HG03469 (cell line): ENCODE measurements around the gene NLGN2.

Experiments
- ATAC-seq: cut with Tn5 transposase; IDR thresholded peaks from one replicate; pipeline ENCODE4 v1.9.1; 2021; ENCODE audit warnings: mild to moderate bottlenecking, moderate library complexity, moderate number of reproducible peaks; ENCODE audit not compliant: unreplicated experiment

NLGN2 gene

GRCh38 chr17:7435676-7436555 is 28.3 kb downstream of the NLGN2 start:
- ATAC-seq = no peak

GRCh38 chr17:7436556-7437368 is 29.1 kb downstream of the NLGN2 start:
- no peak for ATAC-seq

- ATAC-seq = no peak
Measured at GRCh38 chr17:7437369-7437863, 29.8 kb downstream of the NLGN2 start.

- no peak for ATAC-seq
Measured at GRCh38 chr17:7437950-7438614, 30.4 kb downstream of the NLGN2 start.

- ATAC-seq = no peak
Measured at GRCh38 chr17:7438656-7439460, 31.2 kb downstream of the NLGN2 start.

GRCh38 chr17:7439462-7440112 is 31.9 kb downstream of the NLGN2 start, which contains the start of gene FGF11:
Gene FGF11, plus strand, starts transcription at chr17:7439512. Its CDS starts 109 bp downstream, at chr17:7439621.
- no peak for ATAC-seq

GRCh38 chr17:7440113-7440833 is 32.6 kb downstream of the NLGN2 start:
- ATAC-seq = no peak

- ATAC-seq = no peak
Measured at GRCh38 chr17:7440834-7441195, 33.2 kb downstream of the NLGN2 start.

GRCh38 chr17:7441266-7441665 is 33.6 kb downstream of the NLGN2 start:
- no peak for ATAC-seq

GRCh38 chr17:7442142-7442541 is 34.5 kb downstream of the NLGN2 start:
- no peak for ATAC-seq

GRCh38 chr17:7443499-7444485 is 36.1 kb downstream of the NLGN2 start:
- ATAC-seq = no peak

GRCh38 chr17:7444682-7445618 is 37.3 kb downstream of the NLGN2 start, which contains the start of gene CHRNB1:
Gene CHRNB1, plus strand, starts transcription at chr17:7445061. Its CDS starts 67 bp downstream, at chr17:7445128.
- ATAC-seq = no peak

GRCh38 chr17:7445619-7445968 is 37.9 kb downstream of the NLGN2 start:
- no peak for ATAC-seq

GRCh38 chr17:7448461-7448860 is 40.8 kb downstream of the NLGN2 start:
- ATAC-seq = no peak

GRCh38 chr17:7459961-7460545 is 52.4 kb downstream of the NLGN2 start:
- ATAC-seq = no peak

- ATAC-seq = no peak
Measured at GRCh38 chr17:7460850-7461660, 53.4 kb downstream of the NLGN2 start.
